Measurements from ENCODE around the gene ATRAID. TPM values are rescaled to one million over a fixed set of nuclear protein-coding genes. Genes with fewer than 3 reads are reported as not detected.

ATRAID gene
- total RNA-seq, 1 donor from 2014 or later: 112 TPM

- DNase-seq (ENCODE audit: low spot score): no peak
Measured at GRCh38 chr2:27219091-27219490, 7.2 kb downstream of the ATRAID start.

- DNase-seq (ENCODE audit: low spot score): no peak
Measured at GRCh38 chr2:27220091-27220490, 8.2 kb downstream of the ATRAID start.

- no peak for DNase-seq (ENCODE audit: low spot score)
Measured at GRCh38 chr2:27221166-27221565, 9.3 kb downstream of the ATRAID start.

GRCh38 chr2:27222407-27222806 lies 10.6 kb downstream of the ATRAID start:
- DNase-seq (ENCODE audit: low spot score): no peak

GRCh38 chr2:27223416-27223815 lies 11.6 kb downstream of the ATRAID start:
- DNase-seq (ENCODE audit: low spot score): no peak

- no peak for DNase-seq (ENCODE audit: low spot score)
Measured at GRCh38 chr2:27225526-27225925, 13.7 kb downstream of the ATRAID start.

- DNase-seq (ENCODE audit: low spot score): no peak
Measured at GRCh38 chr2:27227501-27227900, 15.7 kb downstream of the ATRAID start.

GRCh38 chr2:27231921-27232320 lies 20.1 kb downstream of the ATRAID start:
- DNase-seq (ENCODE audit: low spot score): no peak

- DNase-seq (ENCODE audit: low spot score): no peak
Measured at GRCh38 chr2:27233341-27233740, 21.5 kb downstream of the ATRAID start.

- no peak for DNase-seq (ENCODE audit: low spot score)
Measured at GRCh38 chr2:27236136-27236535, 24.3 kb downstream of the ATRAID start.

GRCh38 chr2:27236626-27237025 lies 24.8 kb downstream of the ATRAID start:
- DNase-seq (ENCODE audit: low spot score): no peak

GRCh38 chr2:27237341-27237945 lies 25.6 kb downstream of the ATRAID start:
- no peak for DNase-seq (ENCODE audit: low spot score)

GRCh38 chr2:27238976-27239375 lies 27.1 kb downstream of the ATRAID start:
- DNase-seq (ENCODE audit: low spot score): no peak

GRCh38 chr2:27240406-27240805 lies 28.6 kb downstream of the ATRAID start:
- DNase-seq (ENCODE audit: low spot score): no peak

- DNase-seq (ENCODE audit: low spot score): no peak
Measured at GRCh38 chr2:27241761-27242613, 30.1 kb downstream of the ATRAID start.

- no peak for DNase-seq (ENCODE audit: low spot score)
Measured at GRCh38 chr2:27242614-27242951, 30.7 kb downstream of the ATRAID start.

GRCh38 chr2:27243391-27244130 lies 31.7 kb downstream of the ATRAID start:
- DNase-seq (ENCODE audit: low spot score): no peak

- DNase-seq (ENCODE audit: low spot score): no peak
Measured at GRCh38 chr2:27245116-27245515, 33.3 kb downstream of the ATRAID start.

GRCh38 chr2:27245626-27246025 lies 33.8 kb downstream of the ATRAID start:
- no peak for DNase-seq (ENCODE audit: low spot score)

GRCh38 chr2:27247893-27248292 lies 36.1 kb downstream of the ATRAID start:
- DNase-seq (ENCODE audit: low spot score): no peak

- DNase-seq (ENCODE audit: low spot score): no peak
Measured at GRCh38 chr2:27249159-27249890, 37.5 kb downstream of the ATRAID start.

Data from umbilical cord (tissue), 2 donors.